AG09319 (cell line): Measurements from ENCODE around the gene MYO15B.

Source experiments
- DNase-seq: peaks from one replicate; pipeline ENCODE4 v3.0.0-alpha.2; 2010; ENCODE audit warnings: low read depth; ENCODE audit errors: extremely low read depth
- TF ChIP-seq, protein P1 (sequence below): IDR thresholded peaks from 2 replicates; pipeline ENCODE4 v1.5.1; 2011; ENCODE audit warnings: low read depth, mild to moderate bottlenecking, inconsistent platforms, low read length, moderate library complexity

Gene MYO15B

GRCh38 chr17:75584849-75585175 lies 2.8 kb upstream of the MYO15B start:
- TF ChIP-seq, protein P1, sequence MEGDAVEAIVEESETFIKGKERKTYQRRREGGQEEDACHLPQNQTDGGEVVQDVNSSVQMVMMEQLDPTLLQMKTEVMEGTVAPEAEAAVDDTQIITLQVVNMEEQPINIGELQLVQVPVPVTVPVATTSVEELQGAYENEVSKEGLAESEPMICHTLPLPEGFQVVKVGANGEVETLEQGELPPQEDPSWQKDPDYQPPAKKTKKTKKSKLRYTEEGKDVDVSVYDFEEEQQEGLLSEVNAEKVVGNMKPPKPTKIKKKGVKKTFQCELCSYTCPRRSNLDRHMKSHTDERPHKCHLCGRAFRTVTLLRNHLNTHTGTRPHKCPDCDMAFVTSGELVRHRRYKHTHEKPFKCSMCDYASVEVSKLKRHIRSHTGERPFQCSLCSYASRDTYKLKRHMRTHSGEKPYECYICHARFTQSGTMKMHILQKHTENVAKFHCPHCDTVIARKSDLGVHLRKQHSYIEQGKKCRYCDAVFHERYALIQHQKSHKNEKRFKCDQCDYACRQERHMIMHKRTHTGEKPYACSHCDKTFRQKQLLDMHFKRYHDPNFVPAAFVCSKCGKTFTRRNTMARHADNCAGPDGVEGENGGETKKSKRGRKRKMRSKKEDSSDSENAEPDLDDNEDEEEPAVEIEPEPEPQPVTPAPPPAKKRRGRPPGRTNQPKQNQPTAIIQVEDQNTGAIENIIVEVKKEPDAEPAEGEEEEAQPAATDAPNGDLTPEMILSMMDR: no peak
- DNase-seq: no peak

- no peak for DNase-seq
- TF ChIP-seq, protein P1: no peak
Observed at GRCh38 chr17:75588596-75589011, 1.0 kb downstream of the MYO15B start.

GRCh38 chr17:75589012-75589918 lies 1.7 kb downstream of the MYO15B start:
- TF ChIP-seq, protein P1: peak; percentile 25

GRCh38 chr17:75589919-75590303 lies 2.3 kb downstream of the MYO15B start:
- TF ChIP-seq, protein P1: no peak
- no peak for DNase-seq

More at GRCh38 chr17:75589012-75589918, 1.7 kb downstream of the MYO15B start:
- peak; percentile 62 for DNase-seq

- TF ChIP-seq, protein P1: no peak
- DNase-seq: no peak
Observed at GRCh38 chr17:75590314-75590761, 2.7 kb downstream of the MYO15B start.

DNA sequence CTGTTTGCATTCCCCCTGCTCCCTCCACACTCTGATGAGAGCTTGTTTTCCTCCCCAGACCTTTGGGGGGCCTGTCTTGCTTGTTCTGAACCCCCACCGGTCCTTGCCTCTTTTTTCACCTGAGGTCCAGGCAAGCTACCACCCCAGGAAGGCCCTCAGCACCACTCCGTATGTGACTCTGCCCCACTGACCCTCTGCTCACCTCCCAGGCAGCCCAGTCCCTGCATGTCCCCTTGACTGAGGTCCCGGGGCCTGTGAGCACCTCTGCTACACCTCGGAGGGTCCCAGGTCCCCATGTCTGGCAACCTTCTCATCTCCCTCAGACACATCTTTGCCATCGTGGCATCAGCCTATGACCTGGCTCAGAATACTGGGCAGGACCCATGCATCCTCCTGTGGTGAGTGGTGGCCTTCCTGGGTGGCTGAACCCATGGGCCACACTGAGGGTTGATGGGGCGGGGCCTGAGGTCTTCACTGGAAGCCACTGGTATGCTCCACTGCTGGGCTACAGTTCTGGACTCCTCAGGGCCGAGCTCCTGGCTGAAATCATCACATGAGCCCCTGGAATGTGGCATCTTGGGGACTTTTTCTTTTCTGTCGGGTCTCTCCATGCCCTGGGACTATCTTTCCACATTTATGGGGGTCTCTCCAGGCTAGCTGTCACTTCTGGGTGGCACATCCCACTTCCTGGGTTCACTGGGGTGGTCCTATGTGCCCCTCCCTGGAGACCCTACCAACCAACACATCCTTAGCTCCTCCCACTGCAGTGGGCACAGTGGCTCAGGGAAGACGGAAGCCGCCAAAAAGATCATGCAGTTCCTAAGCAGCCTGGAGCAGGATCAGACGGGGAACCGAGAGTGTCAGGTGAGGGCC lies 3.5 kb downstream of the MYO15B start:
- DNase-seq: no peak

More for the DNA sequence above, 3.5 kb downstream of the MYO15B start:
- TF ChIP-seq, protein P1: no peak
